Measurements from ENCODE around the gene NAGA.
"Not testable (repeated sequence)": the region's sequence is repeated elsewhere in the genome, so short reads cannot be mapped to it uniquely, and the experiment has no call there.

Gene NAGA

GRCh38 chr22:42070517-42071422 lies at the start of gene NAGA:
NAGA (minus strand) TSS chr22:42070812; CDS start chr22:42070297, 515 bp downstream.
- DNase-seq = peak; percentile 90

- DNase-seq = no peak
Observed at GRCh38 chr22:42116848-42117424, 46.3 kb upstream of the NAGA start.

GRCh38 chr22:42115420-42115830 lies 44.8 kb upstream of the NAGA start:
- not testable (repeated sequence) for DNase-seq

- no peak for DNase-seq
Observed at GRCh38 chr22:42114721-42115120, 44.1 kb upstream of the NAGA start.

GRCh38 chr22:42112793-42113192 lies 42.2 kb upstream of the NAGA start:
- not testable (repeated sequence) for DNase-seq

- DNase-seq = no peak
Observed at GRCh38 chr22:42111798-42112197, 41.2 kb upstream of the NAGA start.

- no peak for DNase-seq
Observed at GRCh38 chr22:42108848-42109247, 38.2 kb upstream of the NAGA start.

- DNase-seq = not testable (repeated sequence)
Observed at GRCh38 chr22:42104332-42104860, 33.8 kb upstream of the NAGA start.

- DNase-seq = no peak
Observed at GRCh38 chr22:42101199-42101598, 30.6 kb upstream of the NAGA start.

- no peak for DNase-seq
Observed at GRCh38 chr22:42091455-42091782, 20.8 kb upstream of the NAGA start.

GRCh38 chr22:42090596-42091454 lies 20.2 kb upstream of the NAGA start, which contains the start of gene NDUFA6:
NDUFA6 (minus strand) TSS chr22:42090772; CDS start chr22:42090744, 28 bp downstream.
- peak; percentile 100 for DNase-seq

- DNase-seq = no peak
Observed at GRCh38 chr22:42086051-42086450, 15.4 kb upstream of the NAGA start.

- no peak for DNase-seq
Observed at GRCh38 chr22:42084874-42085273, 14.3 kb upstream of the NAGA start.

- no peak for DNase-seq
Observed at GRCh38 chr22:42083119-42083518, 12.5 kb upstream of the NAGA start.

GRCh38 chr22:42080287-42080686 lies 9.7 kb upstream of the NAGA start:
- no peak for DNase-seq

- peak; percentile 98 for DNase-seq
Observed at GRCh38 chr22:42079319-42080251, 9.0 kb upstream of the NAGA start, which contains the start of gene SMDT1. SMDT1 (plus strand) TSS chr22:42079700; CDS start chr22:42079769, 69 bp downstream.

- no peak for DNase-seq
Observed at GRCh38 chr22:42078469-42079318, 8.1 kb upstream of the NAGA start.

GRCh38 chr22:42077486-42078125 lies 7.0 kb upstream of the NAGA start:
- DNase-seq = no peak

- no peak for DNase-seq
Observed at GRCh38 chr22:42076764-42077485, 6.3 kb upstream of the NAGA start.
